HL-60 (cell line): ENCODE results near the gene ATP1A4.

ENCODE experiments used
- DNase-seq, 2 experiments: peaks; one replicate each; pipeline ENCODE4 v3.0.0-alpha.2; 2010 to 2020; ENCODE audit warnings: low read depth in 1 of 2, low spot score in 1 of 2
- H3K27ac ChIP-seq: fragments of 250-450 bp; sonication (Bioruptor Pico); replicated peaks from 2 replicates; pipeline ENCODE4 v1.5.1; 2020; ENCODE audit warnings: mild to moderate bottlenecking, moderate library complexity
- H3K27me3 ChIP-seq: fragments of 250-450 bp; sonication (Bioruptor Pico); 2 replicates; pipeline ENCODE4 v1.5.1; 2021; ENCODE audit warnings: mild to moderate bottlenecking, moderate library complexity; ENCODE audit not compliant: insufficient read depth, poor library complexity, severe bottlenecking
- H3K4me3 ChIP-seq: replicated peaks from 2 replicates; pipeline ENCODE4 v1.5.1; 2011; ENCODE audit warnings: mild to moderate bottlenecking, control low read depth, low read length; ENCODE audit not compliant: insufficient read depth
- GABPA ChIP-seq: IDR thresholded peaks from 2 replicates; pipeline ENCODE4 v1.6.1; 2012; ENCODE audit warnings: low read depth
- POLR2AphosphoS5 ChIP-seq: IDR thresholded peaks from 2 replicates; pipeline ENCODE4 v1.6.1; 2012; ENCODE audit warnings: low read depth
- SPI1 ChIP-seq: IDR thresholded peaks from 2 replicates; pipeline ENCODE4 v1.6.1; 2012; ENCODE audit warnings: low read depth, mild to moderate bottlenecking, borderline replicate concordance
- TF ChIP-seq, protein P1 (sequence below): IDR thresholded peaks from one replicate; pipeline ENCODE4 v1.5.1; 2011; ENCODE audit warnings: low read length, control low read depth, inconsistent platforms; ENCODE audit not compliant: insufficient read depth
- TF ChIP-seq, protein P2 (sequence below): IDR thresholded peaks from 2 replicates; pipeline ENCODE4 v1.6.1; 2012; ENCODE audit warnings: low read depth; ENCODE audit not compliant: insufficient replicate concordance

ATP1A4 gene

DNA sequence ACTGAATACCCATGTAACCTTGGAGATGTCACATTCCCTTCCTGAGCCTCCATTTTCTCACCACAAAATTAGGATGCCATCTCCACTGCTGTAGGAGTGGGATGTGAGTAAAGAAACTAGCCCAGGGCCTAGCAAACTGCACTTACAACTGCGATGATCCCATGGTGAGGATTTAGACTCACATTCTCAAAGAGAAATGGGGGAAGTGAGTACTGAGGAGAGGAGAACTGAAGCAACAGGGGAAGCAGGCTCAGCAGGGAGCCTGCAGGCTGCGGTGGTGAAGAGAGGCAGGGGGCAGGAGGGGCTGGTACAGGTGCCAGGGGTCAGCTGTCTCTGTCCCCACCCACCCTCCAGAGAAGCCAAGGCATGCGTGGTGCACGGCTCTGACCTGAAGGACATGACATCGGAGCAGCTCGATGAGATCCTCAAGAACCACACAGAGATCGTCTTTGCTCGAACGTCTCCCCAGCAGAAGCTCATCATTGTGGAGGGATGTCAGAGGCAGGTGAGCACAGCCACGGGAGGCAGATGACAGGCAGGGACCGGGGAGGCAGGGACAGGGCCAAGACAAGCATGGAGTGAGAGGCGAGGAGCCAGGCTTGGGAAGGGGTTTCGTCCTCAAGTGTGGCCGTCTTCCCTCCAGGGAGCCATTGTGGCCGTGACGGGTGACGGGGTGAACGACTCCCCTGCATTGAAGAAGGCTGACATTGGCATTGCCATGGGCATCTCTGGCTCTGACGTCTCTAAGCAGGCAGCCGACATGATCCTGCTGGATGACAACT lies 16.4 kb upstream of the ATP1A4 start:
- H3K4me3 ChIP-seq: no peak overlapping the region
- no peak for DNase-seq
- TF ChIP-seq POLR2AphosphoS5: no peak
- TF ChIP-seq, protein P1, sequence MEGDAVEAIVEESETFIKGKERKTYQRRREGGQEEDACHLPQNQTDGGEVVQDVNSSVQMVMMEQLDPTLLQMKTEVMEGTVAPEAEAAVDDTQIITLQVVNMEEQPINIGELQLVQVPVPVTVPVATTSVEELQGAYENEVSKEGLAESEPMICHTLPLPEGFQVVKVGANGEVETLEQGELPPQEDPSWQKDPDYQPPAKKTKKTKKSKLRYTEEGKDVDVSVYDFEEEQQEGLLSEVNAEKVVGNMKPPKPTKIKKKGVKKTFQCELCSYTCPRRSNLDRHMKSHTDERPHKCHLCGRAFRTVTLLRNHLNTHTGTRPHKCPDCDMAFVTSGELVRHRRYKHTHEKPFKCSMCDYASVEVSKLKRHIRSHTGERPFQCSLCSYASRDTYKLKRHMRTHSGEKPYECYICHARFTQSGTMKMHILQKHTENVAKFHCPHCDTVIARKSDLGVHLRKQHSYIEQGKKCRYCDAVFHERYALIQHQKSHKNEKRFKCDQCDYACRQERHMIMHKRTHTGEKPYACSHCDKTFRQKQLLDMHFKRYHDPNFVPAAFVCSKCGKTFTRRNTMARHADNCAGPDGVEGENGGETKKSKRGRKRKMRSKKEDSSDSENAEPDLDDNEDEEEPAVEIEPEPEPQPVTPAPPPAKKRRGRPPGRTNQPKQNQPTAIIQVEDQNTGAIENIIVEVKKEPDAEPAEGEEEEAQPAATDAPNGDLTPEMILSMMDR: no peak
- TF ChIP-seq, protein P2, sequence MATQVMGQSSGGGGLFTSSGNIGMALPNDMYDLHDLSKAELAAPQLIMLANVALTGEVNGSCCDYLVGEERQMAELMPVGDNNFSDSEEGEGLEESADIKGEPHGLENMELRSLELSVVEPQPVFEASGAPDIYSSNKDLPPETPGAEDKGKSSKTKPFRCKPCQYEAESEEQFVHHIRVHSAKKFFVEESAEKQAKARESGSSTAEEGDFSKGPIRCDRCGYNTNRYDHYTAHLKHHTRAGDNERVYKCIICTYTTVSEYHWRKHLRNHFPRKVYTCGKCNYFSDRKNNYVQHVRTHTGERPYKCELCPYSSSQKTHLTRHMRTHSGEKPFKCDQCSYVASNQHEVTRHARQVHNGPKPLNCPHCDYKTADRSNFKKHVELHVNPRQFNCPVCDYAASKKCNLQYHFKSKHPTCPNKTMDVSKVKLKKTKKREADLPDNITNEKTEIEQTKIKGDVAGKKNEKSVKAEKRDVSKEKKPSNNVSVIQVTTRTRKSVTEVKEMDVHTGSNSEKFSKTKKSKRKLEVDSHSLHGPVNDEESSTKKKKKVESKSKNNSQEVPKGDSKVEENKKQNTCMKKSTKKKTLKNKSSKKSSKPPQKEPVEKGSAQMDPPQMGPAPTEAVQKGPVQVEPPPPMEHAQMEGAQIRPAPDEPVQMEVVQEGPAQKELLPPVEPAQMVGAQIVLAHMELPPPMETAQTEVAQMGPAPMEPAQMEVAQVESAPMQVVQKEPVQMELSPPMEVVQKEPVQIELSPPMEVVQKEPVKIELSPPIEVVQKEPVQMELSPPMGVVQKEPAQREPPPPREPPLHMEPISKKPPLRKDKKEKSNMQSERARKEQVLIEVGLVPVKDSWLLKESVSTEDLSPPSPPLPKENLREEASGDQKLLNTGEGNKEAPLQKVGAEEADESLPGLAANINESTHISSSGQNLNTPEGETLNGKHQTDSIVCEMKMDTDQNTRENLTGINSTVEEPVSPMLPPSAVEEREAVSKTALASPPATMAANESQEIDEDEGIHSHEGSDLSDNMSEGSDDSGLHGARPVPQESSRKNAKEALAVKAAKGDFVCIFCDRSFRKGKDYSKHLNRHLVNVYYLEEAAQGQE: no peak
- no peak for TF ChIP-seq GABPA
- TF ChIP-seq SPI1: peak; percentile 25; the same call in 1 of the 2 replicates
- no peak overlapping the region for H3K27ac ChIP-seq
- H3K27me3 ChIP-seq: no peaks in the 10 kb centered on the region

DNA sequence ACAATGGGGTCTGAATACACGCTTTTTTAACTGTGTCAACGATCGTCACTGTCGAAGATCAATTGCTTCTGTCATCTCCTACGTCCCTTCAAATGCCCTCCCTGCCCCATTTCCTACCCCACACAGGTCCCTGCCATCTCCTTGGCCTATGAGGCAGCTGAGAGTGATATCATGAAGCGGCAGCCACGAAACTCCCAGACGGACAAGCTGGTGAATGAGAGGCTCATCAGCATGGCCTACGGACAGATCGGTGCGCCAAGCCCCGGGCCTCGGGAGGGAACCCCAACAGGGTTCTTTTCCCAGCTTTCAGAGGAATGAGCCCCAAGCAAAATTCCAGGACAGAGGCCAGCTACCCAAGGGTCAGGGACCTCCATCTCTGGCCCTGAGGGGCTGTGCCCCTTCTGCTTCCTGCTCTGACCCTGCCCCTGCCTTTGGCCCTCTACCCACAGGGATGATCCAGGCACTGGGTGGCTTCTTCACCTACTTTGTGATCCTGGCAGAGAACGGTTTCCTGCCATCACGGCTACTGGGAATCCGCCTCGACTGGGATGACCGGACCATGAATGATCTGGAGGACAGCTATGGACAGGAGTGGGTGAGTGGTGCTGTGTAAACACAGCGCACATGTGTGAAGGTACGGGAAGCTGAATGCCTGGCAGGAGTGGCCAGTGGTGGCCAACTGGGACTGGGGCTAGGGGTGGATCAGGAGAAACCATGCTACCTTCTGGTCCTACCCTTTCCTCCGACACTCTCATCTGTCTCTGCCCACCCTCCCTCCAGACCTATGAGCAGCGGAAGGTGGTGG lies 15.1 kb upstream of the ATP1A4 start:
- H3K27me3 ChIP-seq: no peaks in the 10 kb centered on the region
- no peak overlapping the region for H3K4me3 ChIP-seq
- no peak for DNase-seq
- no peak overlapping the region for H3K27ac ChIP-seq
- TF ChIP-seq SPI1 (no peak), GABPA (no peak), POLR2AphosphoS5 (no peak)
- TF ChIP-seq, protein P1: no peak
- TF ChIP-seq, protein P2: no peak

DNA sequence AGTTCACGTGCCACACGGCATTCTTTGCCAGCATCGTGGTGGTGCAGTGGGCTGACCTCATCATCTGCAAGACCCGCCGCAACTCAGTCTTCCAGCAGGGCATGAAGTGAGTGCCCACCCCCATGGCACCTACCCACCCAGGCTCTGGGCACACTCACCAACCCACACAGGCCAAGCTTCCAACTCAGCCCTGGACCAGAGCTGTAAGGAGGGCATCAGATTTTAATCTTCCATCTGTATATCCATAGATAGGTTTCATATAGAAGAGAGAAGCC lies 14.5 kb upstream of the ATP1A4 start:
- DNase-seq: no peak
- Histone ChIP-seq H3K4me3 (no peak overlapping the region), H3K27me3 (no peaks in the 10 kb centered on the region), H3K27ac (no peak overlapping the region)
- TF ChIP-seq, protein P2: no peak
- TF ChIP-seq GABPA: no peak
- no peak for TF ChIP-seq SPI1
- no peak for TF ChIP-seq POLR2AphosphoS5
- TF ChIP-seq, protein P1: no peak
